Measurements from ENCODE around the gene PARD3B.

The PARD3B gene

GRCh38 chr2:205428811-205429210 is 883.5 kb downstream of the PARD3B start:
- Histone ChIP-seq H3K27ac (replicated peaks) (no peak overlapping the region), H3K4me3 (replicated peaks; ENCODE audit: insufficient read depth, low read length) (no peak overlapping the region), H3K27me3 (ENCODE audit: insufficient read depth, poor library complexity, severe bottlenecking) (no peaks in the 10 kb centered on the region)
- no peak for TF ChIP-seq POLR2AphosphoS5 (IDR thresholded peaks at IDR 0.05; ENCODE audit: low read depth)
- DNase-seq (ENCODE audit: low read depth in 1 of 2, low spot score in 1 of 2) = no peak

- no peak overlapping the region for H3K4me3 ChIP-seq (replicated peaks; ENCODE audit: insufficient read depth, low read length)
- TF ChIP-seq, protein P1, sequence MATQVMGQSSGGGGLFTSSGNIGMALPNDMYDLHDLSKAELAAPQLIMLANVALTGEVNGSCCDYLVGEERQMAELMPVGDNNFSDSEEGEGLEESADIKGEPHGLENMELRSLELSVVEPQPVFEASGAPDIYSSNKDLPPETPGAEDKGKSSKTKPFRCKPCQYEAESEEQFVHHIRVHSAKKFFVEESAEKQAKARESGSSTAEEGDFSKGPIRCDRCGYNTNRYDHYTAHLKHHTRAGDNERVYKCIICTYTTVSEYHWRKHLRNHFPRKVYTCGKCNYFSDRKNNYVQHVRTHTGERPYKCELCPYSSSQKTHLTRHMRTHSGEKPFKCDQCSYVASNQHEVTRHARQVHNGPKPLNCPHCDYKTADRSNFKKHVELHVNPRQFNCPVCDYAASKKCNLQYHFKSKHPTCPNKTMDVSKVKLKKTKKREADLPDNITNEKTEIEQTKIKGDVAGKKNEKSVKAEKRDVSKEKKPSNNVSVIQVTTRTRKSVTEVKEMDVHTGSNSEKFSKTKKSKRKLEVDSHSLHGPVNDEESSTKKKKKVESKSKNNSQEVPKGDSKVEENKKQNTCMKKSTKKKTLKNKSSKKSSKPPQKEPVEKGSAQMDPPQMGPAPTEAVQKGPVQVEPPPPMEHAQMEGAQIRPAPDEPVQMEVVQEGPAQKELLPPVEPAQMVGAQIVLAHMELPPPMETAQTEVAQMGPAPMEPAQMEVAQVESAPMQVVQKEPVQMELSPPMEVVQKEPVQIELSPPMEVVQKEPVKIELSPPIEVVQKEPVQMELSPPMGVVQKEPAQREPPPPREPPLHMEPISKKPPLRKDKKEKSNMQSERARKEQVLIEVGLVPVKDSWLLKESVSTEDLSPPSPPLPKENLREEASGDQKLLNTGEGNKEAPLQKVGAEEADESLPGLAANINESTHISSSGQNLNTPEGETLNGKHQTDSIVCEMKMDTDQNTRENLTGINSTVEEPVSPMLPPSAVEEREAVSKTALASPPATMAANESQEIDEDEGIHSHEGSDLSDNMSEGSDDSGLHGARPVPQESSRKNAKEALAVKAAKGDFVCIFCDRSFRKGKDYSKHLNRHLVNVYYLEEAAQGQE (IDR thresholded peaks at IDR 0.05; ENCODE audit: insufficient replicate concordance, low read depth) = no peak
- TF ChIP-seq, protein P2, sequence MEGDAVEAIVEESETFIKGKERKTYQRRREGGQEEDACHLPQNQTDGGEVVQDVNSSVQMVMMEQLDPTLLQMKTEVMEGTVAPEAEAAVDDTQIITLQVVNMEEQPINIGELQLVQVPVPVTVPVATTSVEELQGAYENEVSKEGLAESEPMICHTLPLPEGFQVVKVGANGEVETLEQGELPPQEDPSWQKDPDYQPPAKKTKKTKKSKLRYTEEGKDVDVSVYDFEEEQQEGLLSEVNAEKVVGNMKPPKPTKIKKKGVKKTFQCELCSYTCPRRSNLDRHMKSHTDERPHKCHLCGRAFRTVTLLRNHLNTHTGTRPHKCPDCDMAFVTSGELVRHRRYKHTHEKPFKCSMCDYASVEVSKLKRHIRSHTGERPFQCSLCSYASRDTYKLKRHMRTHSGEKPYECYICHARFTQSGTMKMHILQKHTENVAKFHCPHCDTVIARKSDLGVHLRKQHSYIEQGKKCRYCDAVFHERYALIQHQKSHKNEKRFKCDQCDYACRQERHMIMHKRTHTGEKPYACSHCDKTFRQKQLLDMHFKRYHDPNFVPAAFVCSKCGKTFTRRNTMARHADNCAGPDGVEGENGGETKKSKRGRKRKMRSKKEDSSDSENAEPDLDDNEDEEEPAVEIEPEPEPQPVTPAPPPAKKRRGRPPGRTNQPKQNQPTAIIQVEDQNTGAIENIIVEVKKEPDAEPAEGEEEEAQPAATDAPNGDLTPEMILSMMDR (IDR thresholded peaks at IDR 0.05; ENCODE audit: insufficient read depth, low read length) = no peak
- TF ChIP-seq SPI1 (IDR thresholded peaks at IDR 0.05; ENCODE audit: borderline replicate concordance, low read depth) = no peak
- no peak for TF ChIP-seq GABPA (IDR thresholded peaks at IDR 0.05; ENCODE audit: low read depth)
- TF ChIP-seq POLR2AphosphoS5 (IDR thresholded peaks at IDR 0.05; ENCODE audit: low read depth) = no peak
Observed at GRCh38 chr2:205435970-205436369, 890.7 kb downstream of the PARD3B start.

GRCh38 chr2:205438241-205438640 is 893.0 kb downstream of the PARD3B start:
- TF ChIP-seq, protein P2 (IDR thresholded peaks at IDR 0.05; ENCODE audit: insufficient read depth, low read length) = no peak
- TF ChIP-seq POLR2AphosphoS5 (IDR thresholded peaks at IDR 0.05; ENCODE audit: low read depth) (no peak), GABPA (IDR thresholded peaks at IDR 0.05; ENCODE audit: low read depth) (no peak), SPI1 (IDR thresholded peaks at IDR 0.05; ENCODE audit: borderline replicate concordance, low read depth) (no peak)
- TF ChIP-seq, protein P1 (IDR thresholded peaks at IDR 0.05; ENCODE audit: insufficient replicate concordance, low read depth) = no peak
- no peaks in the 10 kb centered on the region for H3K27me3 ChIP-seq (ENCODE audit: insufficient read depth, poor library complexity, severe bottlenecking)
- H3K27ac ChIP-seq (replicated peaks) = no peak overlapping the region
- no peak overlapping the region for H3K4me3 ChIP-seq (replicated peaks; ENCODE audit: insufficient read depth, low read length)
- DNase-seq (ENCODE audit: low read depth in 1 of 2, low spot score in 1 of 2) = no peak

More at GRCh38 chr2:205435970-205436369, 890.7 kb downstream of the PARD3B start:
- no peak for DNase-seq (ENCODE audit: low read depth in 1 of 2, low spot score in 1 of 2)
- no peak overlapping the region for H3K27ac ChIP-seq (replicated peaks)
- H3K27me3 ChIP-seq (ENCODE audit: insufficient read depth, poor library complexity, severe bottlenecking) = no peaks in the 10 kb centered on the region

GRCh38 chr2:205439621-205440020 is 894.3 kb downstream of the PARD3B start:
- H3K27me3 ChIP-seq (ENCODE audit: insufficient read depth, poor library complexity, severe bottlenecking) = no peaks in the 10 kb centered on the region
- TF ChIP-seq, protein P2 (IDR thresholded peaks at IDR 0.05; ENCODE audit: insufficient read depth, low read length) = no peak
- TF ChIP-seq POLR2AphosphoS5 (IDR thresholded peaks at IDR 0.05; ENCODE audit: low read depth) (no peak), SPI1 (IDR thresholded peaks at IDR 0.05; ENCODE audit: borderline replicate concordance, low read depth) (no peak), GABPA (IDR thresholded peaks at IDR 0.05; ENCODE audit: low read depth) (no peak)
- TF ChIP-seq, protein P1 (IDR thresholded peaks at IDR 0.05; ENCODE audit: insufficient replicate concordance, low read depth) = no peak
- no peak overlapping the region for H3K27ac ChIP-seq (replicated peaks)
- DNase-seq (ENCODE audit: low read depth in 1 of 2, low spot score in 1 of 2) = no peak
- no peak overlapping the region for H3K4me3 ChIP-seq (replicated peaks; ENCODE audit: insufficient read depth, low read length)
